Measurements from ENCODE around the gene TM2D3.

Gene TM2D3

DNA sequence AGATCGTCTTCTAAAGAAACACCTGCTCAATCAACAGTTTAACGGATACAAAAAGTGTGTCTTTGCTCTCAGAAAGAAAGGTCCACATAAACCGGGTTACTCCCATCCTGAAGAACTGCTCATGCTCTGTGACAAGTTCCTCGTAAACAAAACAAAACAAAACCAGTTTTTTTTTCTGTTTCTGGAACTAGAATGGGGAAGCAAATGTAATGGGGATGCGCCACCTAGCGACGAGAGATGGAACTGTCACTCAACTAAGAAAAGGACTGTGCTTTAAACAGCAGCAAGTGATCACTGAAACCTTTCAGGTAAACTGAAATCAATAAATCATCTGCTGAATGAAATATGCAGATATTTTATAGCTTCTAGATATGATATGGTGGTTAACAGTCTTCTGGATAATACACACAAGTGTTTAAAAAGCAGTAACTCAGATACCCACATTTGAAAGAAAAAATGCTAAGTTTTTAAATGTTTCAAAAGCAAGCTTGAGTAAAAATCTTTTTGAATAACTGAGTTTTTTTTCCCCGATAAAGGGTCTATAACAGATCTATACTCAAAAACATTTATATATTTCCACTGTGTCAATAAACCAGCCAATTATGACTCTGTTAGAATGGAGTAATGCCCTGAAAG, 10.9 kb downstream of the TM2D3 start:
- no peaks in the 10 kb centered on the region for H3K27me3 ChIP-seq (ENCODE audit: insufficient read depth, poor library complexity, severe bottlenecking)
- DNase-seq (ENCODE audit: low read depth in 1 of 2, low spot score in 1 of 2): peak; percentile 36 to 73
- peak overlapping the region; percentile 63 for H3K27ac ChIP-seq (replicated peaks)
- no peak overlapping the region for H3K4me3 ChIP-seq (replicated peaks; ENCODE audit: insufficient read depth, low read length)
- TF ChIP-seq, protein P1, sequence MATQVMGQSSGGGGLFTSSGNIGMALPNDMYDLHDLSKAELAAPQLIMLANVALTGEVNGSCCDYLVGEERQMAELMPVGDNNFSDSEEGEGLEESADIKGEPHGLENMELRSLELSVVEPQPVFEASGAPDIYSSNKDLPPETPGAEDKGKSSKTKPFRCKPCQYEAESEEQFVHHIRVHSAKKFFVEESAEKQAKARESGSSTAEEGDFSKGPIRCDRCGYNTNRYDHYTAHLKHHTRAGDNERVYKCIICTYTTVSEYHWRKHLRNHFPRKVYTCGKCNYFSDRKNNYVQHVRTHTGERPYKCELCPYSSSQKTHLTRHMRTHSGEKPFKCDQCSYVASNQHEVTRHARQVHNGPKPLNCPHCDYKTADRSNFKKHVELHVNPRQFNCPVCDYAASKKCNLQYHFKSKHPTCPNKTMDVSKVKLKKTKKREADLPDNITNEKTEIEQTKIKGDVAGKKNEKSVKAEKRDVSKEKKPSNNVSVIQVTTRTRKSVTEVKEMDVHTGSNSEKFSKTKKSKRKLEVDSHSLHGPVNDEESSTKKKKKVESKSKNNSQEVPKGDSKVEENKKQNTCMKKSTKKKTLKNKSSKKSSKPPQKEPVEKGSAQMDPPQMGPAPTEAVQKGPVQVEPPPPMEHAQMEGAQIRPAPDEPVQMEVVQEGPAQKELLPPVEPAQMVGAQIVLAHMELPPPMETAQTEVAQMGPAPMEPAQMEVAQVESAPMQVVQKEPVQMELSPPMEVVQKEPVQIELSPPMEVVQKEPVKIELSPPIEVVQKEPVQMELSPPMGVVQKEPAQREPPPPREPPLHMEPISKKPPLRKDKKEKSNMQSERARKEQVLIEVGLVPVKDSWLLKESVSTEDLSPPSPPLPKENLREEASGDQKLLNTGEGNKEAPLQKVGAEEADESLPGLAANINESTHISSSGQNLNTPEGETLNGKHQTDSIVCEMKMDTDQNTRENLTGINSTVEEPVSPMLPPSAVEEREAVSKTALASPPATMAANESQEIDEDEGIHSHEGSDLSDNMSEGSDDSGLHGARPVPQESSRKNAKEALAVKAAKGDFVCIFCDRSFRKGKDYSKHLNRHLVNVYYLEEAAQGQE (IDR thresholded peaks at IDR 0.05; ENCODE audit: insufficient replicate concordance, low read depth): no peak
- TF ChIP-seq, protein P2, sequence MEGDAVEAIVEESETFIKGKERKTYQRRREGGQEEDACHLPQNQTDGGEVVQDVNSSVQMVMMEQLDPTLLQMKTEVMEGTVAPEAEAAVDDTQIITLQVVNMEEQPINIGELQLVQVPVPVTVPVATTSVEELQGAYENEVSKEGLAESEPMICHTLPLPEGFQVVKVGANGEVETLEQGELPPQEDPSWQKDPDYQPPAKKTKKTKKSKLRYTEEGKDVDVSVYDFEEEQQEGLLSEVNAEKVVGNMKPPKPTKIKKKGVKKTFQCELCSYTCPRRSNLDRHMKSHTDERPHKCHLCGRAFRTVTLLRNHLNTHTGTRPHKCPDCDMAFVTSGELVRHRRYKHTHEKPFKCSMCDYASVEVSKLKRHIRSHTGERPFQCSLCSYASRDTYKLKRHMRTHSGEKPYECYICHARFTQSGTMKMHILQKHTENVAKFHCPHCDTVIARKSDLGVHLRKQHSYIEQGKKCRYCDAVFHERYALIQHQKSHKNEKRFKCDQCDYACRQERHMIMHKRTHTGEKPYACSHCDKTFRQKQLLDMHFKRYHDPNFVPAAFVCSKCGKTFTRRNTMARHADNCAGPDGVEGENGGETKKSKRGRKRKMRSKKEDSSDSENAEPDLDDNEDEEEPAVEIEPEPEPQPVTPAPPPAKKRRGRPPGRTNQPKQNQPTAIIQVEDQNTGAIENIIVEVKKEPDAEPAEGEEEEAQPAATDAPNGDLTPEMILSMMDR (IDR thresholded peaks at IDR 0.05; ENCODE audit: insufficient read depth, low read length): peak; percentile 68

DNA sequence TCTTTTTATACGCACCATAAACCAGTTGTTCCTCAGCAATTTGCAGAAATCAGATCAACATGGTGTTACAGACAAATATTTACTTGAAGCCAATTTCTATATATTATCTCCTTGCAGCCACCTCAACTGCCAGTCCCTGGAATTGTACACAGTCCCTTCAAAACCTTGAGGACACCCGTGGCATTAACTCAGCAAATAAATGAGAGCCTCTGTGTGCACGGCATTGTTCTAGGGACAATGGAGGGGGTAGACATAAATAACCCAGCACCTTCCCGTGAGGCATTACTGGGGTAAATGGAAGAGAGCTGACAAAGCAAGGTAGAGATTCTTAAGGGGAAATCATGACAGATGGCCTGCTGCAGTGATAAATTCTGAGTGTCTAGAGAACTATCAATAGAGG, 12.5 kb downstream of the TM2D3 start:
- no peak for DNase-seq (ENCODE audit: low read depth in 1 of 2, low spot score in 1 of 2)
- TF ChIP-seq SPI1 (IDR thresholded peaks at IDR 0.05; ENCODE audit: borderline replicate concordance, low read depth): no peak
- TF ChIP-seq, protein P2 (IDR thresholded peaks at IDR 0.05; ENCODE audit: insufficient read depth, low read length): no peak
- TF ChIP-seq, protein P1 (IDR thresholded peaks at IDR 0.05; ENCODE audit: insufficient replicate concordance, low read depth): no peak
- no peak for TF ChIP-seq POLR2AphosphoS5 (IDR thresholded peaks at IDR 0.05; ENCODE audit: low read depth)
- no peak for TF ChIP-seq GABPA (IDR thresholded peaks at IDR 0.05; ENCODE audit: low read depth)
- Histone ChIP-seq H3K4me3 (replicated peaks; ENCODE audit: insufficient read depth, low read length) (no peak overlapping the region), H3K27ac (replicated peaks) (no peak overlapping the region), H3K27me3 (ENCODE audit: insufficient read depth, poor library complexity, severe bottlenecking) (no peaks in the 10 kb centered on the region)

DNA sequence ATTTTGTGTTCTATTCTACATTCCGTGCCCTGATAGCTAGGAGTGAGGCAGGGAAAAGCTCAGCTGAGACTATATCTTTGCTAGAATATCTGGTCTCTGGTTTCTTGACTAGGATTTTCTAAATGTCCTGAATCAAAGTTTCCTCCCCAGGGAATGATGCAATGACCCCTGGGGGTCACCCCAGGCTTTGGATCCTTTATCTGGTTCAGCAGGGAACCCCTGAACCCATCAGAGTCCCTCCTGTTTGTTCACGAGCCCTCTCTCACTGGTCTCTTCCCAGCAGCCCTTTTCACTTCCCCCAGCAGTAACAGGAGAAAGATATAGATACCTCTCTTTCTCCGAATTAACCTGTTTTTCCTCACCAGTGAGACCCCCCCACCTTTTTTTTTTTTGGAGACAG, 14.3 kb downstream of the TM2D3 start:
- DNase-seq (ENCODE audit: low read depth in 1 of 2, low spot score in 1 of 2): no peak
- Histone ChIP-seq H3K27ac (replicated peaks) (no peak overlapping the region), H3K27me3 (ENCODE audit: insufficient read depth, poor library complexity, severe bottlenecking) (no peaks in the 10 kb centered on the region), H3K4me3 (replicated peaks; ENCODE audit: insufficient read depth, low read length) (no peak overlapping the region)
- TF ChIP-seq SPI1 (IDR thresholded peaks at IDR 0.05; ENCODE audit: borderline replicate concordance, low read depth) (no peak), POLR2AphosphoS5 (IDR thresholded peaks at IDR 0.05; ENCODE audit: low read depth) (no peak), GABPA (IDR thresholded peaks at IDR 0.05; ENCODE audit: low read depth) (no peak)
- TF ChIP-seq, protein P2 (IDR thresholded peaks at IDR 0.05; ENCODE audit: insufficient read depth, low read length): no peak
- TF ChIP-seq, protein P1 (IDR thresholded peaks at IDR 0.05; ENCODE audit: insufficient replicate concordance, low read depth): no peak

All from HL-60 (cell line).